ENCODE measurements around the gene FABP3. TPM values are rescaled to one million over a fixed set of nuclear protein-coding genes. Genes with fewer than 3 reads are reported as not detected.

FABP3 gene
- total and polyA plus RNA-seq, 2 of the 8 experiments (the other 6 are each of a cell fraction or from before 2014, with no cell fraction given): 34.8 to 43.9 TPM

DNA sequence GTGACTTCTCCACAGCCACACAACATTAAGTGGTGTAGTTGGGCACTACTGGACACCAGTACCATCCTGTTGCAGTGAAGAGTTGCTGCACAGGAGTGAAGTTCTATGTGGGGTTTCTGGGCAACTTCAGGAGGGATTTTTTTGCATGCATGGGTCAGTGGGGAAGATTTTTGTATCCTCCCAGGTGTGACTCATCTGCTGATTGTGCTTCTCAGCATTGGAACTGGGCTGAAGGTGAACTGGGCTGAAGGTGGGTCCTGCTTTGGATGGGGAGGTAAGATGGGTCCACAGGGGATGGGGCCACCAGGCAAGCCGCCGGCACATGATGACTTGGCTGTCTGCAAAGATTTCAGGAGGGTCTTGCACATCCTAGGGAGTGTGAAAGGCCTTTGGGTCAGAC lies 42.8 kb upstream of the FABP3 start:
- no peak for FAIRE-seq
- H3K9ac ChIP-seq (replicated peaks in 1 of 4; ENCODE audit: extremely low read depth in 1 of 4, low read depth in 3 of 4, low read length in 3 of 4): no peak overlapping the region; a peak in 1 of 7 replicates

More for the DNA sequence above, 42.8 kb upstream of the FABP3 start:
- H3K27me3 ChIP-seq (replicated peaks in 1 of 4; ENCODE audit: control insufficient read depth in 3 of 4, extremely low read depth in 1 of 4, insufficient read depth in 3 of 4, low read length in 3 of 4): peaks cover 0 to 6% (median 2%) of the 10 kb centered on the region in 4 experiments; a peak in 3 of 7 replicates
- DNase-seq (ENCODE audit: low read depth in 1 of 2, low spot score in 2 of 2): no peak
- H3K79me1 ChIP-seq (ENCODE audit: low read depth, low read length): 0 out of 2 replicates have a peak, but pooled peaks cover 2% of the 10 kb centered on the region
- TF ChIP-seq SRF (IDR thresholded peaks at IDR 0.05; ENCODE audit: low read depth, low read length) (no peak), SP2 (IDR thresholded peaks at IDR 0.05; ENCODE audit: low read length) (no peak), RFX5 (IDR thresholded peaks at IDR 0.05; ENCODE audit: borderline replicate concordance, low read depth, low read length) (no peak), EGR1 (IDR thresholded peaks at IDR 0.05; ENCODE audit: borderline replicate concordance, low read depth, low read length) (no peak), HDAC6 (IDR thresholded peaks at IDR 0.05; ENCODE audit: low read depth, low read length) (no peak), POU5F1 (IDR thresholded peaks at IDR 0.05; ENCODE audit: low read depth, low read length) (no peak), HDAC2 (IDR thresholded peaks at IDR 0.05; ENCODE audit: borderline replicate concordance in 1 of 2, low read depth in 2 of 2, low read length in 2 of 2) (no peak), CHD2 (IDR thresholded peaks at IDR 0.05; ENCODE audit: low read length) (no peak), JUND (IDR thresholded peaks at IDR 0.05; ENCODE audit: low read length) (no peak)
- TF ChIP-seq, protein P1, sequence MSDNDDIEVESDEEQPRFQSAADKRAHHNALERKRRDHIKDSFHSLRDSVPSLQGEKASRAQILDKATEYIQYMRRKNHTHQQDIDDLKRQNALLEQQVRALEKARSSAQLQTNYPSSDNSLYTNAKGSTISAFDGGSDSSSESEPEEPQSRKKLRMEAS (IDR thresholded peaks at IDR 0.05): no peak
- TF ChIP-seq, protein P2, sequence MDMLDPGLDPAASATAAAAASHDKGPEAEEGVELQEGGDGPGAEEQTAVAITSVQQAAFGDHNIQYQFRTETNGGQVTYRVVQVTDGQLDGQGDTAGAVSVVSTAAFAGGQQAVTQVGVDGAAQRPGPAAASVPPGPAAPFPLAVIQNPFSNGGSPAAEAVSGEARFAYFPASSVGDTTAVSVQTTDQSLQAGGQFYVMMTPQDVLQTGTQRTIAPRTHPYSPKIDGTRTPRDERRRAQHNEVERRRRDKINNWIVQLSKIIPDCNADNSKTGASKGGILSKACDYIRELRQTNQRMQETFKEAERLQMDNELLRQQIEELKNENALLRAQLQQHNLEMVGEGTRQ (IDR thresholded peaks at IDR 0.05; ENCODE audit: low read length): no peak
- TF ChIP-seq, protein P3, sequence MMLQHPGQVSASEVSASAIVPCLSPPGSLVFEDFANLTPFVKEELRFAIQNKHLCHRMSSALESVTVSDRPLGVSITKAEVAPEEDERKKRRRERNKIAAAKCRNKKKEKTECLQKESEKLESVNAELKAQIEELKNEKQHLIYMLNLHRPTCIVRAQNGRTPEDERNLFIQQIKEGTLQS (IDR thresholded peaks at IDR 0.05; ENCODE audit: insufficient read depth, low read depth, low read length): no peak
- no peak overlapping the region for H2BK15ac ChIP-seq (ENCODE audit: low read length)
- no peak overlapping the region for H3K23ac ChIP-seq (ENCODE audit: insufficient read length)
- POLR2A ChIA-PET (ENCODE audit: partially characterized antibody): interaction anchor here (1.9 to 4.2 kb wide), 2 partner anchors 10 to 42 kb away, joined by 5 to 26 read pairs; partner anchors contain the start of gene FABP3
- H3K14ac ChIP-seq (ENCODE audit: insufficient read length): no peak overlapping the region
- H2BK12ac ChIP-seq (ENCODE audit: low read depth, low read length): no peak overlapping the region
- H2BK120ac ChIP-seq (replicated peaks; ENCODE audit: low read depth, low read length): no peak overlapping the region
- H3K4me3 ChIP-seq (ENCODE audit: extremely low read depth in 1 of 4, insufficient read depth in 2 of 4, low read depth in 3 of 4, low read length in 4 of 4): no peak overlapping the region
- H3K9me3 ChIP-seq (ENCODE audit: insufficient read depth in 2 of 2, low read depth in 1 of 2, low read length in 1 of 2): no peaks in the 10 kb centered on the region
- H3K4ac ChIP-seq (replicated peaks; ENCODE audit: insufficient read length, low read depth, low read length): no peak overlapping the region
- H2BK20ac ChIP-seq (ENCODE audit: low read length): peak overlapping the region; percentile 43; the same call in 1 of the 2 replicates
- no peaks in the 10 kb centered on the region for H3K36me3 ChIP-seq (ENCODE audit: control insufficient read depth in 2 of 4, insufficient read depth in 4 of 4, low read length in 3 of 4)
- H2BK5ac ChIP-seq (ENCODE audit: low read depth, low read length): no peak overlapping the region
- no peak overlapping the region; the same call in 1 of the 2 replicates for H3K18ac ChIP-seq (ENCODE audit: extremely low read depth, low read length)
- H2AK5ac ChIP-seq (ENCODE audit: low read depth, low read length): no peak overlapping the region
- H4K5ac ChIP-seq (ENCODE audit: insufficient read length, low read depth, low read length): no peak overlapping the region
- H3K56ac ChIP-seq (replicated peaks; ENCODE audit: insufficient read length, low read depth, low read length): no peak overlapping the region
- H4K8ac ChIP-seq (ENCODE audit: extremely low read depth, insufficient read depth, low read length): 0 out of 2 replicates have a peak overlapping the region, but pooled peaks have one; percentile 22
- H3K27ac ChIP-seq (ENCODE audit: low read depth, low read length): no peak overlapping the region; the same call in 1 of the 2 replicates
- H3K4me1 ChIP-seq (replicated peaks in 1 of 4; ENCODE audit: control insufficient read depth in 3 of 4, insufficient read depth in 4 of 4, low read length in 3 of 4): peaks cover 10 to 27% (median 13%) of the 10 kb centered on the region in 4 experiments
- H3K4me2 ChIP-seq (ENCODE audit: insufficient read depth in 1 of 2, low read depth in 2 of 2, low read length in 2 of 2): no peak overlapping the region; a peak in 1 of 4 replicates
- CTCF ChIA-PET (ENCODE audit: partially characterized antibody): interaction anchor here (0.7 to 19.2 kb wide), 3 partner anchors 7 to 133 kb away, joined by 3 to 415 read pairs (median 63); no protein-coding TSS in a partner anchor
- WGBS, 2 experiments (ENCODE audit: extremely low coverage in 1 of 2, insufficient coverage in 1 of 2, insufficient read length in 1 of 2, insufficient replicate concordance in 2 of 2, low coverage in 1 of 2, low lambda C conversion rate in 2 of 2, missing lambda C conversion rate in 1 of 2): 70% methylated on average over 2 of the region's 2 CpGs; no CpG with 5 or more reads in 1 of the 2 experiments
- peaks cover 0 to 9% of the 10 kb centered on the region in 2 experiments; a peak in 1 of 4 replicates for H3K79me2 ChIP-seq (ENCODE audit: control insufficient read depth in 1 of 2, insufficient read depth in 2 of 2, low read length in 2 of 2)
- no peak overlapping the region for H4K91ac ChIP-seq (replicated peaks; ENCODE audit: insufficient read length, low read length)
- peaks cover 11% of the 10 kb centered on the region for H3K23me2 ChIP-seq (ENCODE audit: low read depth, low read length)
- no peak overlapping the region for H2AFZ ChIP-seq (ENCODE audit: low read length)
- H4K20me1 ChIP-seq (replicated peaks in 1 of 2; ENCODE audit: control insufficient read depth in 1 of 2, insufficient read depth in 2 of 2, low read length in 2 of 2): peaks cover 0 to 1% of the 10 kb centered on the region in 2 experiments

Measured in H1 (cell line).